Breast epithelium (tissue), 3 donors: ENCODE data around the gene C19orf73.

ENCODE experiments used
- POLR2A ChIP-seq: fragments of 450-650 bp; IDR thresholded peaks from one replicate; pipeline ENCODE4 v1.6.1; 2016; ENCODE audit warnings: antibody characterized with exemption, mild to moderate bottlenecking, moderate library complexity
- POLR2AphosphoS5 ChIP-seq, 3 donors: sonication (generic); formaldehyde crosslinking; IDR thresholded peaks; one replicate each; pipeline ENCODE4 v1.6.1; 2017; ENCODE audit warnings: antibody characterized with exemption in 3 of 3
- TF ChIP-seq, protein P1 (sequence below), 3 donors: fragments of 450-650 bp; IDR thresholded peaks; one replicate each; pipeline ENCODE4 v1.5.1; 2016 to 2017; ENCODE audit warnings: antibody characterized with exemption in 3 of 3, mild to moderate bottlenecking in 3 of 3, moderate library complexity in 3 of 3

DNA sequence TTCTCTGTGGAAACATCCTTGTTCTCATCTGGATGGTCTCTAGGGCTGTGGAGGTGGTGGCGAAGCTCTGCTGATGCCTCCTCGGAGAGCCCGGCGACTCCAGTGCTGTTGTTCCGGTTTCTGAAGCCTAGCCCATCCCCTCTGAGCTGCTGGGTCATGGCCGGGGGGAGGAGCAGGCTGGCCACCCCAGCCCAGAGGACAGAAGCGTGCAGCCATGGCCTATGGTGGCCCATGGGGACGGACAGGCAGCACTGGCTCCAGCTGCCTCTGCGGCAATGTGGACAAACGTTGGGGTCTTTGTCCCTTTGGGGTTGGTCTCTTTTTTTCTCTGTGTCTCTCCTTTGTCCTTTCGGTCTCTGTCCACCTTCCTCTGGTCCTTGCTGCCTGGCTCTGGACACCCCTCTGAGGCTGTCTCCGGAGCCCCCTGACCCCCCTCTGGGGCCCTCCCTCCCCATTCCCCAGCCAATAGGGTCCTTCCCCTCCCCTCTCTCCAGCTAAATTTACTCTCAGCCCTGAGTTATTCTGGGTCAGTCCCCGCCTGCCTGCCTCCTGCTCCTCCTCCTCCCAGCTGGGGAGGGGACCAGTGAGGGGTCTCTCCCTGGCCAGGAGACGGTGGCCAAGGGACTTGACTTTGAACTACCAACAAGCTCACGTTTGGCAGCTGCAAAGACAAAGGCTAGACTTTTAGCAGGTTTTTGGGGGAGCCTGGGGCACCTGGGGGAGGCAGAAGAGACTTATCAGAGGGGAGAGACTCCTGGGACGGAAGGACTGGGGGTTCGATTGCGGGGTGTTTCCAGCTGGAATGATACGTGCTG is 36.3 kb upstream of the C19orf73 start, which contains the start of gene HRC:
- TF ChIP-seq, protein P1, sequence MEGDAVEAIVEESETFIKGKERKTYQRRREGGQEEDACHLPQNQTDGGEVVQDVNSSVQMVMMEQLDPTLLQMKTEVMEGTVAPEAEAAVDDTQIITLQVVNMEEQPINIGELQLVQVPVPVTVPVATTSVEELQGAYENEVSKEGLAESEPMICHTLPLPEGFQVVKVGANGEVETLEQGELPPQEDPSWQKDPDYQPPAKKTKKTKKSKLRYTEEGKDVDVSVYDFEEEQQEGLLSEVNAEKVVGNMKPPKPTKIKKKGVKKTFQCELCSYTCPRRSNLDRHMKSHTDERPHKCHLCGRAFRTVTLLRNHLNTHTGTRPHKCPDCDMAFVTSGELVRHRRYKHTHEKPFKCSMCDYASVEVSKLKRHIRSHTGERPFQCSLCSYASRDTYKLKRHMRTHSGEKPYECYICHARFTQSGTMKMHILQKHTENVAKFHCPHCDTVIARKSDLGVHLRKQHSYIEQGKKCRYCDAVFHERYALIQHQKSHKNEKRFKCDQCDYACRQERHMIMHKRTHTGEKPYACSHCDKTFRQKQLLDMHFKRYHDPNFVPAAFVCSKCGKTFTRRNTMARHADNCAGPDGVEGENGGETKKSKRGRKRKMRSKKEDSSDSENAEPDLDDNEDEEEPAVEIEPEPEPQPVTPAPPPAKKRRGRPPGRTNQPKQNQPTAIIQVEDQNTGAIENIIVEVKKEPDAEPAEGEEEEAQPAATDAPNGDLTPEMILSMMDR (IDR thresholded peaks at IDR 0.05) = no peak
- TF ChIP-seq POLR2A (no peak), POLR2AphosphoS5 (IDR thresholded peaks at IDR 0.05) (no peak)
